GM12892 (cell line): ENCODE measurements around the gene RAB31.

Experiments
- POLR2A ChIP-seq: IDR thresholded peaks from 2 replicates; pipeline ENCODE4 v1.6.1; 2011; ENCODE audit warnings: low read depth, low read length, control low read depth
- TAF1 ChIP-seq: IDR thresholded peaks from 2 replicates; pipeline ENCODE4 v1.6.1; 2011; ENCODE audit warnings: low read depth, mild to moderate bottlenecking, control low read depth, low read length, borderline replicate concordance

DNA sequence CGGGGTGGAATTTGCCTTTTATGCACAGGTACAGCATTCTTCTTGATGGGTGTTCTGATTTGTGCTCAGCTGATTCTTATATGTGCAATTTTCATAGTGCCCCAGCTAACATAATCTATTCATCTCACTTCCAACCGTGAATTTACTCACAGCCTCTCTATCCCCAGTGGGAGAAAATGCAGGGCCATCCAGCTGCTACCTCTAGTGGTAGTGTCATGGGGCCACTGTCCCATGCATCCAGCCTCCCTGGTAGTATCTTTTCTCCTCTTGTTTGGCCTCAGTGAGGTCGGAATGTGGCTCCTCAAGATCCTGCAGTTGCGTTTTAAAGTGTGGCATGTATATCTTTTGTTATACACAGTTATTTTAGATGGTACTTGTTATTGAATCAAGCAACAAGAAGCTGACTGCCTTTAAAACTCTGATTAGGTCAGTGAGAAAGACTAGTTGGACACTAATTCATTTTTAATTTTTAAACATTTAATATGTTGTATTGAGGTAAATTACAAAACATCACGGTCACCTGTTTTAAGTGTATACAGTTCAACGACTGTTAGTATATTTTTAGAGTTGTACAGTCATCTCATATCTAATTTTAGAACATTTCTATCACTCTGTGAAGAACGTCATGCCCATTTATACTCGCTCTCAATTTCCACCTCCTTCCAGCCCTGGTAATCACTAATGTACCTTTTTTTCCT is 109.8 kb downstream of the RAB31 start:
- no peak for TF ChIP-seq TAF1
- TF ChIP-seq POLR2A = no peak
